IMR-90 (cell line): ENCODE data around the gene ZNF213. TPM values are rescaled to one million over a fixed set of nuclear protein-coding genes. Genes with fewer than 3 reads are reported as not detected.
A peak's percentile ranks its signal among the peaks of the same experiment; 100 is the strongest.

Source experiments
- ATAC-seq: fragments of 200-7000 bp; cut with Tn5 transposase; 2 replicates; pipeline ENCODE4 v1.9.1; 2020; ENCODE audit warnings: low read depth, mild to moderate bottlenecking, moderate library complexity
- BruUV-seq: library from RNA; stranded (reverse); fragments of 400-500 nt; replicated peaks from 2 replicates; lab custom pipeline; 2021; lab: Mats Ljungman, UMichigan
- CTCF ChIA-PET: fragments of 300-600 bp; formaldehyde crosslinking; extraction: SDS; loops from one replicate; lab custom pipeline; 2021; ENCODE audit warnings: antibody characterized with exemption; lab: Yijun Ruan, JAX
- POLR2A ChIA-PET: fragments of 300-600 bp; sonication (Branson Sonifier 250); formaldehyde crosslinking; loops from one replicate; lab custom pipeline; 2022; ENCODE audit warnings: antibody characterized with exemption; ENCODE audit not compliant: unreplicated experiment; lab: Charles Lee
- DNase-seq: peaks from one replicate; pipeline ENCODE4 v3.0.0; 2013
- H2AFZ ChIP-seq: replicated peaks from 2 replicates; pipeline ENCODE3; 2013; ENCODE audit warnings: low read length, mild to moderate bottlenecking; ENCODE audit not compliant: poor library complexity
- H2AK5ac ChIP-seq: 2 replicates; pipeline ENCODE4 v1.6.1; 2013; ENCODE audit warnings: low read depth, low read length, inconsistent platforms
- H2AK9ac ChIP-seq: replicated peaks from 2 replicates; pipeline ENCODE3; 2013; ENCODE audit warnings: mild to moderate bottlenecking, low read depth, low read length, moderate library complexity; ENCODE audit not compliant: poor library complexity
- H2BK120ac ChIP-seq: 2 replicates; pipeline ENCODE4 v1.6.1; 2013; ENCODE audit warnings: low read depth, low read length, inconsistent platforms
- H2BK15ac ChIP-seq: 3 replicates; pipeline ENCODE4 v1.6.1; 2013; ENCODE audit warnings: low read depth, low read length, inconsistent platforms
- H2BK20ac ChIP-seq: 2 replicates; pipeline ENCODE4 v1.6.1; 2013; ENCODE audit warnings: low read depth, mild to moderate bottlenecking, inconsistent platforms, low read length, moderate library complexity
- H2BK5ac ChIP-seq: 2 replicates; pipeline ENCODE4 v1.6.1; 2013; ENCODE audit warnings: mild to moderate bottlenecking, low read depth, low read length, inconsistent platforms; ENCODE audit not compliant: poor library complexity, severe bottlenecking
- H3K14ac ChIP-seq: replicated peaks from 2 replicates; pipeline ENCODE4 v1.6.1; 2013; ENCODE audit warnings: low read depth, low read length, inconsistent platforms
- H3K18ac ChIP-seq: 2 replicates; pipeline ENCODE4 v1.6.1; 2013; ENCODE audit warnings: low read depth, low read length, control low read depth
- H3K23ac ChIP-seq: 2 replicates; pipeline ENCODE4 v1.6.1; 2013; ENCODE audit warnings: low read depth, low read length, inconsistent platforms
- H3K27ac ChIP-seq: 2 replicates; pipeline ENCODE4 v1.5.1; 2013; ENCODE audit warnings: mild to moderate bottlenecking, control low read depth, low read length; ENCODE audit not compliant: insufficient read depth
- H3K27me3 ChIP-seq: 2 replicates; pipeline ENCODE4 v1.6.1; 2013; ENCODE audit warnings: low read length; ENCODE audit not compliant: control insufficient read depth, insufficient read depth
- H3K36me3 ChIP-seq: 2 replicates; pipeline ENCODE4 v1.6.1; 2013; ENCODE audit warnings: low read length, mixed read lengths; ENCODE audit not compliant: control insufficient read depth, insufficient read depth
- H3K4ac ChIP-seq: 2 replicates; pipeline ENCODE4 v1.6.1; 2013; ENCODE audit warnings: low read depth, low read length, inconsistent platforms
- H3K4me1 ChIP-seq: 2 replicates; pipeline ENCODE4 v1.6.1; 2013; ENCODE audit warnings: low read length, mixed read lengths; ENCODE audit not compliant: control insufficient read depth, insufficient read depth
- H3K4me2 ChIP-seq: 2 replicates; pipeline ENCODE4 v1.6.1; 2013; ENCODE audit warnings: low read depth, mild to moderate bottlenecking, control low read depth, low read length, moderate library complexity
- H3K4me3 ChIP-seq: 2 replicates; pipeline ENCODE4 v1.5.1; 2013; ENCODE audit warnings: low read depth, mild to moderate bottlenecking, control low read depth, low read length, moderate library complexity; ENCODE audit not compliant: insufficient read depth
- H3K56ac ChIP-seq: 2 replicates; pipeline ENCODE4 v1.6.1; 2013; ENCODE audit warnings: low read length, inconsistent platforms; ENCODE audit not compliant: insufficient read depth; ENCODE audit errors: extremely low read depth
- H3K79me1 ChIP-seq, 2 experiments: 2 replicates each; pipeline ENCODE4 v1.6.1; 2013; ENCODE audit warnings: low read length in 2 of 2, inconsistent platforms in 1 of 2, low read depth in 1 of 2
- H3K9ac ChIP-seq: 2 replicates; pipeline ENCODE4 v1.6.1; 2013; ENCODE audit warnings: low read depth, low read length, control low read depth
- H3K9me1 ChIP-seq: 2 replicates; pipeline ENCODE4 v1.6.1; 2013; ENCODE audit warnings: low read length, inconsistent platforms; ENCODE audit not compliant: insufficient read depth
- H3K9me3 ChIP-seq: 2 replicates; pipeline ENCODE4 v1.6.1; 2013; ENCODE audit warnings: low read length; ENCODE audit not compliant: control insufficient read depth, insufficient read depth
- H4K20me1 ChIP-seq: 2 replicates; pipeline ENCODE4 v1.6.1; 2013; ENCODE audit warnings: low read length, inconsistent platforms; ENCODE audit not compliant: insufficient read depth
- H4K5ac ChIP-seq: 2 replicates; pipeline ENCODE4 v1.6.1; 2013; ENCODE audit warnings: mild to moderate bottlenecking, low read depth, low read length, control low read depth
- H4K8ac ChIP-seq, 2 experiments: 2 replicates each; pipeline ENCODE4 v1.6.1; 2013; ENCODE audit warnings: low read depth in 2 of 2, low read length in 2 of 2, control low read depth in 1 of 2, inconsistent platforms in 1 of 2
- H4K91ac ChIP-seq: 2 replicates; pipeline ENCODE4 v1.6.1; 2013; ENCODE audit warnings: low read depth, low read length, inconsistent platforms; ENCODE audit not compliant: insufficient read depth
- BHLHE40 ChIP-seq: fragments of 150-350 bp; IDR thresholded peaks from 2 replicates; pipeline ENCODE4 v1.6.1; 2016; ENCODE audit warnings: mild to moderate bottlenecking, low read depth, low read length
- CHD1 ChIP-seq: IDR thresholded peaks from 2 replicates; pipeline ENCODE4 v1.6.1; 2012; ENCODE audit warnings: low read depth, low read length, improper control_type of control experiment
- MAFK ChIP-seq: IDR thresholded peaks from 2 replicates; pipeline ENCODE4 v1.6.1; 2012; ENCODE audit warnings: low read depth, low read length, improper control_type of control experiment
- MAZ ChIP-seq: IDR thresholded peaks from 2 replicates; pipeline ENCODE4 v1.6.1; 2012; ENCODE audit warnings: low read depth, mild to moderate bottlenecking, low read length, improper control_type of control experiment, moderate library complexity, borderline replicate concordance
- MXI1 ChIP-seq: IDR thresholded peaks from 2 replicates; pipeline ENCODE4 v1.6.1; 2012; ENCODE audit warnings: low read depth, mild to moderate bottlenecking, low read length, moderate library complexity, borderline replicate concordance
- NFE2L2 ChIP-seq: fragments of 150-350 bp; IDR thresholded peaks from 2 replicates; pipeline ENCODE4 v1.6.1; 2016; ENCODE audit warnings: low read depth, mild to moderate bottlenecking, low read length
- RAD21 ChIP-seq: IDR thresholded peaks from 2 replicates; pipeline ENCODE4 v1.6.1; 2012; ENCODE audit warnings: low read length, improper control_type of control experiment
- RCOR1 ChIP-seq: IDR thresholded peaks from 2 replicates; pipeline ENCODE4 v1.6.1; 2012; ENCODE audit warnings: mild to moderate bottlenecking, low read length, improper control_type of control experiment; ENCODE audit not compliant: insufficient replicate concordance
- RFX5 ChIP-seq: IDR thresholded peaks from 2 replicates; pipeline ENCODE4 v1.8.0; 2012; ENCODE audit warnings: low read depth, mild to moderate bottlenecking, low read length, moderate library complexity
- SMC3 ChIP-seq: fragments of 150-350 bp; IDR thresholded peaks from 2 replicates; pipeline ENCODE4 v1.6.1; 2016; ENCODE audit warnings: low read depth, mild to moderate bottlenecking, antibody characterized with exemption, low read length, moderate library complexity
- WGBS, 2 experiments: methylation state at CpG; one replicate each; pipeline versions ENCODE4 v1.1.5 to v1.1.7; 2013; ENCODE audit warnings: missing lambda C conversion rate in 2 of 2; ENCODE audit not compliant: insufficient read length in 1 of 2; ENCODE audit errors: extremely low coverage in 2 of 2; 5-methylcytosine and 5-hydroxymethylcytosine counted together
- dilution Hi-C: fragments of 300-500 bp; cut with HindIII; formaldehyde crosslinking; loops from one replicate; pipeline ENCODE4 v1.14.3; 2018; ENCODE audit warnings: low sequenced_read_pairs; ENCODE audit not compliant: unreplicated experiment
- in situ Hi-C: fragments of 300-500 bp; cut with MboI; formaldehyde crosslinking; loops from 3 replicates; pipeline ENCODE4 v1.14.3; 2019; ENCODE audit warnings: low sequenced_read_pairs, inconsistent platforms, mixed read lengths
- intact Hi-C: fragments of 100-400 bp; cut with micrococcal nuclease; formaldehyde crosslinking; loops from 2 replicates; pipeline ENCODE4 v1.10.0; 2022
- polyA plus RNA-seq, 3 experiments: library from polyadenylated mRNA; depleted of rRNA; stranded (reverse); fragments of >200 nt; gene quantifications; 2 replicates each; pipeline ENCODE4 v1.2.3, GENCODE V29; 2012; ENCODE audit warnings: low replicate concordance in 1 of 3
- total RNA-seq: library from RNA; depleted of rRNA; stranded (reverse); fragments of >200 nt; gene quantifications from 2 replicates; pipeline ENCODE4 v1.2.3, GENCODE V29; 2012
- TF ChIP-seq, protein P1 (sequence below): fragments of 150-350 bp; IDR thresholded peaks from 2 replicates; pipeline ENCODE4 v1.6.1; 2016; ENCODE audit warnings: low read depth, mild to moderate bottlenecking, low read length, moderate library complexity, borderline replicate concordance
- TF ChIP-seq, protein P2 (sequence below): fragments of 150-350 bp; IDR thresholded peaks from 2 replicates; pipeline ENCODE4 v1.6.1; 2017; ENCODE audit warnings: mild to moderate bottlenecking, antibody characterized with exemption, low read length, low read depth

Gene ZNF213
- total and polyA plus RNA-seq, 2 of the 4 experiments (the other 2 are of a cell fraction), result 0.72 to 4.0 TPM

DNA sequence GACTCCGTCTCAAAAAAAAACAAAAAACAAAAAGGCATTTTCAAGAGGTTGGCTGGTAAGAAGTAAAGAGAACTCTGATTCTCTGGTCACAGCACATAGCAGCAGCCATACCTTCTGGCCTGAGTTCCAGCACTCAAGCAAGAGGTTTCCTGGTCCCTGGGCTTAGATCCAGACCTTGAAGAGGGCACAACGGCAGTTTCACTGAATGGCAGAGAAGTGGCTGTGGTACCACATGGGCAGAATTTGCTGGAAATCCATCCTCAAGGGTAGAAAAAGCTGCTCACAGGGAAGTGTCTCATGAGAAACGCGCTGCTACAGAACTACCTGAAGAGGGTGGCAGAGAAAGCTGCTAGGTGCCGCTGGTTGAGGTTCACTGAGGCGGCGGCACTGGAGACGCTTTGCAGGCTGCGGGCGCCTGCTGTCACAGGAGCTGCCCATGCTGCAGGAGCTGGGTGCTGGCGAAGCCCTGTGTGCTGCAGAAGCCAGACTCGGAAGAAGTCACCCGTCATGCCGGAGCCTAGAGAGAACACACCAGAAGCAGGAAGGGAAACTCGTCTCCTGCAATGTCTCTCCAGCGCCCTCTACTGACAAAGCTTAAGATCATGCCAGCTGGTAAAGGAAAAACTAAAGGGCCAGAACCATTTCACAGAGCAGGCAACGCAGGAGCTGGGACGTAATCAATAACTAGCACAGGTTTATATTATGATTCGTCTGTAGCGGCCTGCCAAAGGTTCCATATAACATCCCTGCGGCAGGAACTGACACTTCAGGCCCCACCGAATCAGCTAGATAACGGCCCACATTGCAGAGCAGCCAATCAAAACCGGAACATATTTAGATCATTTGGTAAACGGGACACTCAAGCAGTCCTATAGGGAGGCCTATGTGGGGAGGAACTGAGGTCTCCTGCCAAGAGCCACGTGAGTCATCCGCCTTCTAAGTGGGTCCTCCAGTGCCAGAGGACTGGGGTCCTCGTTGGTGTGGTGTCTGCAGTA is 5.4 kb upstream of the ZNF213 start:
- H3K9me3 ChIP-seq, result no peaks in the 10 kb centered on the region
- no peak overlapping the region for H3K4ac ChIP-seq
- no peaks in the 10 kb centered on the region for H3K27me3 ChIP-seq
- peaks cover 11% of the 10 kb centered on the region for H3K36me3 ChIP-seq
- peaks cover 4% of the 10 kb centered on the region for H3K4me1 ChIP-seq
- 0 out of 2 replicates have a peak overlapping the region, but pooled peaks have one; percentile 46 for H4K5ac ChIP-seq
- no peak overlapping the region for H4K91ac ChIP-seq
- dilution Hi-C loops (no loop called here), in situ Hi-C loops (no loop called here), intact Hi-C loops (loop anchor here (1.0 kb wide), 1 partner anchor 70 kb away; no protein-coding TSS in a partner anchor)
- DNase-seq (peak; percentile 86), ATAC-seq (peak; percentile 68)
- CTCF ChIA-PET, result interaction anchor here (0.6 to 1.7 kb wide), 12 partner anchors 10 to 106 kb away, joined by 3 to 9 read pairs (median 4); partner anchors contain the start of gene HCFC1R1
- POLR2A ChIA-PET, result interaction anchor here (0.6 kb wide), 1 partner anchor 20 kb away, joined by 5 read pairs; no protein-coding TSS in a partner anchor
- peak overlapping the region; percentile 12 for H2AK9ac ChIP-seq
- WGBS, 2 experiments, result 34% methylated on average over 17 of the region's 28 CpGs; no CpG with 5 or more reads in 1 of the 2 experiments
- no peak overlapping the region for H2BK120ac ChIP-seq
- H2AFZ ChIP-seq, result peak overlapping the region; percentile 81
- no peaks in the 10 kb centered on the region for H3K9me1 ChIP-seq
- H2AK5ac ChIP-seq, result peak overlapping the region; percentile 45; the same call in 1 of the 2 replicates
- H3K4me3 ChIP-seq, result peak overlapping the region; percentile 2; the same call in 1 of the 2 replicates
- H4K8ac ChIP-seq, result peak overlapping the region in 1 of 2 experiments; percentile 57; a peak in 2 of 4 replicates
- no TSS peak for BruUV-seq
- H3K56ac ChIP-seq, result no peak overlapping the region
- H2BK20ac ChIP-seq, result no peak overlapping the region
- peaks cover 3% of the 10 kb centered on the region; the same call in 1 of the 2 replicates for H4K20me1 ChIP-seq
- H3K14ac ChIP-seq, result no peak overlapping the region
- peak overlapping the region; percentile 25 for H3K4me2 ChIP-seq
- no peak overlapping the region for H2BK5ac ChIP-seq
- H3K27ac ChIP-seq, result no peak overlapping the region
- no peak overlapping the region for H2BK15ac ChIP-seq
- H3K23ac ChIP-seq, result no peak overlapping the region
- peaks cover 3 to 42% of the 10 kb centered on the region in 2 experiments; a peak in 2 of 4 replicates for H3K79me1 ChIP-seq
- H3K18ac ChIP-seq, result no peak overlapping the region
- H3K9ac ChIP-seq, result 0 out of 2 replicates have a peak overlapping the region, but pooled peaks have one; percentile 24
- TF ChIP-seq NFE2L2 (no peak), CHD1 (no peak), RCOR1 (no peak), BHLHE40 (no peak), SMC3 (peak; percentile 67), MAFK (no peak), MAZ (no peak), RFX5 (no peak), MXI1 (peak; percentile 51; the same call in 1 of the 2 replicates), RAD21 (peak; percentile 78)
- TF ChIP-seq, protein P1, sequence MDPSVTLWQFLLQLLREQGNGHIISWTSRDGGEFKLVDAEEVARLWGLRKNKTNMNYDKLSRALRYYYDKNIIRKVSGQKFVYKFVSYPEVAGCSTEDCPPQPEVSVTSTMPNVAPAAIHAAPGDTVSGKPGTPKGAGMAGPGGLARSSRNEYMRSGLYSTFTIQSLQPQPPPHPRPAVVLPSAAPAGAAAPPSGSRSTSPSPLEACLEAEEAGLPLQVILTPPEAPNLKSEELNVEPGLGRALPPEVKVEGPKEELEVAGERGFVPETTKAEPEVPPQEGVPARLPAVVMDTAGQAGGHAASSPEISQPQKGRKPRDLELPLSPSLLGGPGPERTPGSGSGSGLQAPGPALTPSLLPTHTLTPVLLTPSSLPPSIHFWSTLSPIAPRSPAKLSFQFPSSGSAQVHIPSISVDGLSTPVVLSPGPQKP, result no peak
- TF ChIP-seq, protein P2, sequence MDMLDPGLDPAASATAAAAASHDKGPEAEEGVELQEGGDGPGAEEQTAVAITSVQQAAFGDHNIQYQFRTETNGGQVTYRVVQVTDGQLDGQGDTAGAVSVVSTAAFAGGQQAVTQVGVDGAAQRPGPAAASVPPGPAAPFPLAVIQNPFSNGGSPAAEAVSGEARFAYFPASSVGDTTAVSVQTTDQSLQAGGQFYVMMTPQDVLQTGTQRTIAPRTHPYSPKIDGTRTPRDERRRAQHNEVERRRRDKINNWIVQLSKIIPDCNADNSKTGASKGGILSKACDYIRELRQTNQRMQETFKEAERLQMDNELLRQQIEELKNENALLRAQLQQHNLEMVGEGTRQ, result no peak
